NT2/D1 (cell line): ENCODE data around the gene NPHS1.
"Not testable (repeated sequence)": the region's sequence is repeated elsewhere in the genome, so short reads cannot be mapped to it uniquely, and the experiment has no call there.

Experiments
- DNase-seq: peaks from one replicate; pipeline ENCODE4 v3.0.0-alpha.2; 2011; ENCODE audit warnings: low read depth, low spot score
- H3K27me3 ChIP-seq: 2 replicates; pipeline ENCODE4 v1.6.0; 2011; ENCODE audit warnings: mild to moderate bottlenecking; ENCODE audit not compliant: insufficient read length, insufficient read depth
- H3K36me3 ChIP-seq: 2 replicates; pipeline ENCODE4 v1.6.1; 2011; ENCODE audit warnings: mild to moderate bottlenecking, low read length, mixed read lengths; ENCODE audit not compliant: insufficient read depth, insufficient read length
- H3K4me1 ChIP-seq: 2 replicates; pipeline ENCODE4 v1.5.1; 2011; ENCODE audit not compliant: insufficient read depth, insufficient read length
- H3K4me3 ChIP-seq: 2 replicates; pipeline ENCODE4 v1.5.1; 2011; ENCODE audit warnings: low read depth; ENCODE audit not compliant: insufficient read length
- H3K9ac ChIP-seq: 2 replicates; pipeline ENCODE4 v1.6.0; 2011; ENCODE audit warnings: low read depth; ENCODE audit not compliant: insufficient read length
- H3K9me3 ChIP-seq: 2 replicates; pipeline ENCODE4 v1.5.1; 2011; ENCODE audit warnings: mild to moderate bottlenecking, low read length; ENCODE audit not compliant: insufficient read depth
- SUZ12 ChIP-seq: IDR thresholded peaks from 2 replicates; pipeline ENCODE4 v1.6.1; 2011; ENCODE audit not compliant: insufficient read length, insufficient read depth; ENCODE audit errors: extremely low read depth
- YY1 ChIP-seq: IDR thresholded peaks from 2 replicates; pipeline ENCODE4 v1.6.1; 2011; ENCODE audit not compliant: insufficient read length, insufficient read depth
- ZNF274 ChIP-seq: IDR thresholded peaks from 2 replicates; pipeline ENCODE4 v1.6.1; 2011; ENCODE audit warnings: mild to moderate bottlenecking, low read depth, low read length

The NPHS1 gene

DNA sequence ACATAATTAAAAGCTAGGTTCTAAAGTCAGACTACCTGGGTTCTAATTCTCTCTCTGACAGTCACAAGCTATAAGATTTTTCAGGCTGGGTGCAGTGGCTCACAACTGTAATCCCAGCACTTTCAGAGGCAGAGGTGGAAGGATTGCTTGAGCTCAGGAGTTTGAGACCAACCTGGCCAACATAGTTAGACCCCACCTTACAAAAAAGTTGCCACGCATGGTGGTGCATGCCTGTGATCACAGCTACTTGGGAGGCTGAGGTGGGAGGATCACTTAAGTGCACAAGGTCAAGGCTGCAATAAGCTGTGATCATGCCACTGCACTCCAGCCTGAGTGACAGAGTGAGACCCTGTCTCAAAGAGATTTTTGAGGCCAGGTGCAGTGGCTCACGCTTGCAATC is 42.0 kb upstream of the NPHS1 start:
- Histone ChIP-seq H3K9me3 (no peaks in the 10 kb centered on the region), H3K36me3 (peaks cover 53% of the 10 kb centered on the region), H3K27me3 (no peaks in the 10 kb centered on the region), H3K4me3 (no peak overlapping the region), H3K9ac (no peak overlapping the region), H3K4me1 (no peaks in the 10 kb centered on the region)
- TF ChIP-seq SUZ12 (no peak), ZNF274 (no peak)
- no peak for DNase-seq

DNA sequence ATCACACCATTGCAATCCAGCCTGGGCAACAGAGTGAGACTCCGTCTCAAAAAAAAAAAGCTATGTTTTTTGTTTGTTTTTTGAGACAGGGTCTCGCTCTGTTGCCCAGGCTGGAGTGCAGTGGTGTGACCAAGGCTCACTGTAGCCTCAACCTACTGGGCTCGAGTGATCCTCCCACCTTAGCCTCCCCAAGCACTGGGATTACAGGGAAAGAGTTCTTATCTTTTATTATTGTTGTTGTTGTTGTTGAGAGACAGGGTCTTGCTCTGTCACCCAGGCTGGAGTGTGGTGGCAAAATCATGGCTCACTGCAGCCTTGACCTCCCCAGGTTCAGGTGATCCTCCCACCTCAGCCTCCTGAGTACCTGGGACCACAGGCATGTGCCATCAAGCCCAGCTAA is 39.5 kb upstream of the NPHS1 start:
- not testable (repeated sequence) for H3K4me3 ChIP-seq, H3K9me3 ChIP-seq, DNase-seq, H3K4me1 ChIP-seq, H3K9ac ChIP-seq, H3K27me3 ChIP-seq
- peaks cover 55% of the 10 kb centered on the region for H3K36me3 ChIP-seq

DNA sequence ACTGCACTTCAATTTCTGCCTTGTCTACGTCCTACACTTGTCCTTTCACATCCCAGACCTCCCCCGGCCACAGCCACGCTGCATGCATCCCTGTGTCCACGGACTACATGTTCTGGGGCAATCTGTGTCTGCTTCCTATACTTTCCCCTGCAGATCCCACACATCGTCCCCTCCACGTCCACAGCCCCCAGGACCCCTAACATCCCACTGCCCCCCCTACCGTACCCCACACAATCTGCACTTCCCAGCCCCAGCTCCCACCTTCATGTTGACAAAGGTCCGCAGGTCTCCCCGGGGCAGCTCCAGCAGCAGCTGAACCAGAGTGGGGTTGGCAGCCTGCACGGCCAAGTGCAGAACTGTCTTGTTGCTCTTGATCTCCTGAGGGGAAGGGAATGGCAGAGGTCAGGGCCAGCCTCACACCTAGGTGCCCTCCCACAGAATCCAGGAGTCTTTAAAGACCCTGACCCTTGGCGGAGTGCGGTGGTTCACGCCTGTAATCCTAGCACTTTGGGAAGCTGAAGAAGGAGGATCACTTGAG is 37.9 kb upstream of the NPHS1 start:
- Histone ChIP-seq H3K9me3 (no peaks in the 10 kb centered on the region), H3K4me3 (no peak overlapping the region), H3K36me3 (peaks cover 50% of the 10 kb centered on the region), H3K9ac (no peak overlapping the region), H3K4me1 (no peaks in the 10 kb centered on the region), H3K27me3 (no peaks in the 10 kb centered on the region)
- no peak for TF ChIP-seq SUZ12
- no peak for DNase-seq

DNA sequence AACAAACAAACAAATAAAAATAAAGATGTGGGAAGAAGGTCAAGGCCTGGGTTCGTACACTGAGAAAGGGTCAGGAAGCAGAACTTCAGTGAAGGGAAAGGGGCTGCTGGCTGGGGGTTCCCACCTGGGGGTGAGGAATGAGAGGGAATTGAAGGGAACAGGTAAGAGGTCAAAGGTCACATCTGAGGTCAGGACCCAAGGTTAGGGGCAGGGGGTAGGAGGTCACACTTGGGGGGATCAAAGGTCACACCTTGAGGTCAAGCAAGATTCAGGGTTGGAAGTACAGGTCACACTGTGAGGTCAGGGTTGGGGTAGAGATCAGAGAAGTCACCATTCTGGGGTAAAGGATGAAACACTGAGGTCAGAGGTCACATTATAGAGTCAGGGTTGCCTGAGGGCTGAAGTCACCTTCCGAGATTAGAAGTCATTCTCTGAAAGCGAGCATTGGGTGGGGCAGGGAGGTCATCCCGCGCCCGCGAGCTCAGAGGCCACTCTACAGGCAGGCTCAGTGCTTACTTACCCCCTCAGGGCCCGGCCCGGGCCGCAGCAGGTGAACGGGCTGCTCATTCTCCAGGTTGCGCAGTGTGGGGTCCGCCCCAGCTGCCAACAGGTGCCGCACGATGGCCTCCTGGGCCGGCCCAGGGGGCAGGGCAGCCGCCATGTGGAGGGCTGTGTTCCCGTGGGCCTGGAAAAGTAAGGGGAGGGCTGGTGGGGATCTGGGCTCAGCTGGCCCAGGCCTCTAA is 37.2 kb upstream of the NPHS1 start:
- DNase-seq: no peak
- no peaks in the 10 kb centered on the region for H3K4me1 ChIP-seq
- H3K4me3 ChIP-seq: no peak overlapping the region
- no peaks in the 10 kb centered on the region for H3K9me3 ChIP-seq
- no peaks in the 10 kb centered on the region for H3K27me3 ChIP-seq
- H3K36me3 ChIP-seq: peaks cover 49% of the 10 kb centered on the region
- no peak overlapping the region for H3K9ac ChIP-seq
- TF ChIP-seq SUZ12 (no peak), YY1 (no peak), ZNF274 (no peak)

DNA sequence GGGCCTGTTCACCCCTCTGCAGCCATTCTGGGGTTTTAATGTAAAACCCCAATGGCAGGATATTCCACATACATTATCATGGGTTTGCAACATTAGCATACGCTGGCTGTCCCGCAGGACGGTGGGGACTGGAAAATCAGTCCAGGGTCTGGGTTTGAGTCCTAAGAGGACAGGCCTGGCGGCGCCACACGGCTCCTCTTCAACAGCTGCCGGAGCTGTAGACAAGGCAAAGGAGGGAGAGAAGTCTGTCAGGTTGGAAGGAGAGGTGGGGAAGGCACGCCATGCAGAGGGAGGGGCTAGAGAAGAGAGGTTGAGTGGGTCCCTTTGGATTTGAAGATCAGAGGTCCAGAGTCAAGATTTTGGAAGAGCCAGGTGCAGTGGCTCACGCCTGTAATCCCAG is 36.1 kb upstream of the NPHS1 start:
- H3K36me3 ChIP-seq: peaks cover 40% of the 10 kb centered on the region
- TF ChIP-seq YY1 (no peak), SUZ12 (no peak), ZNF274 (no peak)
- no peak overlapping the region for H3K4me3 ChIP-seq
- no peaks in the 10 kb centered on the region for H3K27me3 ChIP-seq
- no peaks in the 10 kb centered on the region for H3K9me3 ChIP-seq
- no peaks in the 10 kb centered on the region for H3K4me1 ChIP-seq
- DNase-seq: no peak
- H3K9ac ChIP-seq: no peak overlapping the region

DNA sequence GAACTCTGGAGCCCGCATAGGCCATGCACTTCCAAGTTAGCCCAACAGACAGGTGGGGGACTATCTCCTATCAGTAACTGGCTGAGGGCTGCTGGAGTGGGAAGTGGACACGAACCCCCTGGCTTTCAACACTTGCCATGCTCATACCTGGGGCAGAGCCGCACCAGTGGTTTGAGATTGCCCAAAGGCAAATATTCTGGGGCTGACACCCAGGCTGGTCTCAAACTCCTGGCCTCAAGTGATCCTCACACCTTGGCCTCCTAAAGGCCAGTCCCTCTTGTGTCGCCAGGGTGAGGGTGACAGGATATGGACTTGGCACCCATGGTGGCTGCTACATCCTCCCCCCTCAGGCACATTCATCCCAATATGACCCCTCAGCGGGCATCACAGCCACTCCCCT is 34.9 kb upstream of the NPHS1 start:
- Histone ChIP-seq H3K9me3 (no peaks in the 10 kb centered on the region), H3K36me3 (peaks cover 34% of the 10 kb centered on the region), H3K27me3 (no peaks in the 10 kb centered on the region), H3K4me3 (no peak overlapping the region), H3K4me1 (no peaks in the 10 kb centered on the region), H3K9ac (no peak overlapping the region)
- TF ChIP-seq SUZ12: no peak
- TF ChIP-seq YY1: no peak
- TF ChIP-seq ZNF274: no peak
- no peak for DNase-seq

DNA sequence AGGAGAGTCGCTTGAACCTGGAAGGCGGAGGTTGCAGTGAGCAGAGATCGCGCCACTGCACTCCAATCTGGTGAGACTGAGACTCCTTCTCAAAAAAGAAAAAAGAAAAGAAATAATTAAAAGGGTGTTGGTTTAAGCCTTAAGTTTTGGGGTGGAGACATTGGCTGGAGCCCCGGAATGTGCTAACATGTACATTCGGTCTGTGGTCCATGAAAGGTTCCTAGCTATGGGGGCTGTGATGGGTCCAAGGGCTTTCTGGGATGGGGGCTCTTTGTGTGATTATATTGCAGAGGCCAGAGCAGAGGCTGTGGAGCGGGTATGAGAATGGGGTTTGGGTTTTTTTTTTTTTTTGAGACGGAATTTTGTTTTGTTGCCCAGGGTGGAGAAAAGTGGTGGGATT is 33.6 kb upstream of the NPHS1 start:
- no peaks in the 10 kb centered on the region for H3K27me3 ChIP-seq
- H3K36me3 ChIP-seq: peaks cover 34% of the 10 kb centered on the region
- no peak for TF ChIP-seq ZNF274

More for the DNA sequence above, 33.6 kb upstream of the NPHS1 start:
- Histone ChIP-seq H3K9me3 (no peaks in the 10 kb centered on the region), H3K4me3 (no peak overlapping the region), H3K4me1 (no peaks in the 10 kb centered on the region), H3K9ac (no peak overlapping the region)
- DNase-seq: no peak
